Muscle of arm (tissue), 12 donors: ENCODE results near the gene TREML4. TPM values are rescaled to one million over a fixed set of nuclear protein-coding genes. Genes with fewer than 3 reads are reported as not detected.

Experiments used
- DNase-seq: peaks from one replicate; pipeline ENCODE4 v3.0.0-alpha.2; 2013
- polyA plus RNA-seq, 12 donors: library from polyadenylated mRNA; unstranded; fragments of 120-200 nt; gene quantifications; one replicate each; pipeline ENCODE4 v1.2.1, GENCODE V29; 2013; ENCODE audit not compliant: insufficient read length in 12 of 12

TREML4 gene
- polyA plus RNA-seq, 12 donors: not detected

DNA sequence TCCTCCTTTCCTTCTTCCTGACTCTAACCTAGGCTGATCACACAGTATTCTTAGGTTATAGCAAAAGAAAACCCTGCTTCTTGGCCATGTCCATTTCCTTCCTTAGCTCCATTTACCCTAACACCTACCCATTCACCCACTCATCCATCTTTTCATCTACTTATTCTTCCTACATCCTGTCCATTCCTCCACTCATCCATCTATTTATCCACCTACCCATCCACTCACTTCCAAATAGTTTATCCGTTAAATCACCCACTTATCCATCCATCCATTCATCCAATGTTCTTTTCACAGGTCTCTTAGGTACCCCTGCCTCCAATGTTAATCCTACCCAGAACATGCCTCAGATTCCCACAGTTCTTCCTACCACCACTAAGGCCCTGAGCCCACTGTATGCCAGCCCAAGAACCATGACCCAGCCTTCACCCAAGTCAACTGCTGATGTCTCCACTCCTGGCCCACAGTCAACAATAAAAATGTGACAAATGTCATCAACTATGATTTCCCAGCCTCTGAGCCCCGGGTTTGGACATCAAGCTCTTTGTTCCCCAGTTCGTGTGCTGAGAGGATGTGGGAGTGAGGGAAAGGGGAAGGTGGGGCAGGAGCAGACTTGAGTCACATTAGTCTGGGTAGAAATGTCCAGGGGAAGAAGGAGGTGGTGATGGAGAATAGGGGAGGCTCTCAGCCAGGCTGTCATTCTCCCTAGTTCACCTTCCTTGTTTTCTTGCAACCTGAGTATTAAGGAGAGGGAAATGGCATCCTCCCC is 24.4 kb downstream of the TREML4 start:
- no peak for DNase-seq

DNA sequence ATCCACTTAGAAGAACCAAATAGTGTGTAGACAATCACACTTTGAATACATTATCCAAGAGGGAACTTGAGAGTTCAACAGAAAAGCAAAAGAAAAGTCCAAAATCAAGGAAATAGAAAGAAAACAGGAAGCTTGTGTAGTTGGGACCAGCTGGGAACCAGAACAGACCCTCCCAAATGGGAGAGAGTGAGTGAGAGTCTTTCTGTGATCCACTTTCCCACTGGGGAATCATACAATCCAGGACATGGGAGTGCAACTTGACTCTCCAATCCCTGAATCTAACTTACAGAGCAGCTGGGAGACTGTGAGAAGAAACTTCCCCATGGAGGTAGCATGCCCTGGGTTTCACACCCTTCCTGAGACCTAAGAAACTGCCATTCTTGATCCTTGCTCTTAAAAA is 27.0 kb downstream of the TREML4 start:
- DNase-seq: no peak

- DNase-seq: no peak
These were observed 27.6 kb downstream of the TREML4 start for GRCh38 chr6:41255638-41256246.

- DNase-seq: no peak
These were observed 28.2 kb downstream of the TREML4 start for GRCh38 chr6:41256383-41256782.

DNA sequence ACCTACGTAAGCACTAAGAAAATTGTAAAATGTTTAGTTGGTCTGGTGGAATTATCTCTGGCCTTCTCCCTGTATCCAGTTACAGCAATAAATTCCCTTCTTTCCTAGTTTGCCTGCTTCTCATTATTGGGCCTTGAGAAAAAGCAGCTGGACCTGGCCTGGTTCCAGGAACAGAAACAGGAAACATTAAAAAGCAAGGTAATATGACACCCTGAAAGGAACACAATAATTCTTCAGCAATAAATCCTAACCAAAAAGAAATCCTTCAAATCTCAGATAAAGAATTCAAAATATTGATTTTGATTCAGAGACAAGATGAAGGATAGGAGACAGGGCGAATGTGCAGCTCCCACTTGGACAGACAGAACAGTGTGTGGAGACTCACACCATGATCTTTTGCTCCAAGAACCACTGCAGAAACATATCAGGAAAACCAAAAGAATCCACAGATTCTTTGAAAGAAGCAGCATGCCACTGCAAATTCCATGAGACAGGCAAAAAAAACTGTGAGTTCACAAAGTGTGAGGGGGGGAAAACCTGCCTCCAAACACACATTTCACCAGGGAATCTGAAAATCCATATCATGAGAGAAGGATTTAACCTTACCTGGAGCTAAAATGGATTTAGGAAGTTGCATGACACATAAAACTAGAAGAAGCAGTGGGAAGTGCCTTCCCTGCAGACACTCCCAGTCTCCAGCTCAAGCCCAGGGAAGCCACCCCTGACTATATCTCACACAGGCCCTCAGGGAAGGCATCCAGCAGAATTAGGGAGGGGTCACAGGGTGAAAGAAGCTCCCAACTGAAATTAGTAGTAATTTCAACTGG is 29.4 kb downstream of the TREML4 start:
- DNase-seq: peak; percentile 57

- DNase-seq: no peak
These were observed 30.0 kb downstream of the TREML4 start for GRCh38 chr6:41258196-41258493.

GRCh38 chr6:41262401-41262800 is 34.3 kb downstream of the TREML4 start:
- no peak for DNase-seq

- no peak for DNase-seq
These were observed 35.1 kb downstream of the TREML4 start for GRCh38 chr6:41263267-41263666.

DNA sequence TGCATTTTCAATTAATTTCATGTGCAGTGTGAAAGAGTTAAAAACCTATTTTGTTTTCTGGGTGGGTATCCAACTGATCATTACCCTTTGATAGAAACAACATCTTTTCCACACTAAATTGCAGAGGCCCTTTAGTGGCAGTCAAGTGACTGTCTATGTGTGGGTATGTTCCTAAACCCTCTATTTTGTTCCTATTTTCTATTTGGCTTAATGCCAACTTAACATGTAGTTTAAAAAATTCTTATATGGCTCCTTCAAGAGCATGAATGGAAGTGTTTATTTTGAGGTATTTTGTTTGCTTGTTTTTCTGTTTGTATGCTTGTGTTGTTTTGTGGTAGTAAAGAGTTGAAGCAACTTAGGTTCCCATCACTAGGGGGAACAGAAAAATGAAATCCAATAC is 38.4 kb downstream of the TREML4 start:
- DNase-seq: no peak

- DNase-seq: no peak
These were observed 40.3 kb downstream of the TREML4 start for GRCh38 chr6:41268478-41268877.

- DNase-seq: no peak
These were observed 41.0 kb downstream of the TREML4 start for GRCh38 chr6:41269166-41269565.

DNA sequence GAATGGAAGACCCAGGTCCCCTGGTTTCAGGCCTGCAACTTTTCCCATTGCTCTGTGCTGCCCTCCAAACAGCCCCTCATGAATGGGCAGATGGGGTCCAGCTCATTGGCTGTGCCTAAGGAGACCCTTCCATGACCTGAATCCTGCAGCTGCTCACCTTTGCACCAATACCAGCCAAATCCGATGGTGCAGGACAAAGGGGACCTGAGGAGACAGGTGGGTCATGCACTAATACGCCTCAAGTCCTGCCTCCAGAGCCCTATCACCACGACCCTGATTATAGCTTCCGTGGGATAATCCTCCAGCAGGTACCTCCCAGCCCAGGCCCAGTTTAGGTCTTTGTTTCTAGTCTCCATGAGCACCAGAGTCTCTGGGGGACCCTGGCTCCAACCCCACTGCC is 41.6 kb downstream of the TREML4 start:
- DNase-seq: no peak

GRCh38 chr6:41271901-41272395 is 43.8 kb downstream of the TREML4 start:
- DNase-seq: peak; percentile 7

DNA sequence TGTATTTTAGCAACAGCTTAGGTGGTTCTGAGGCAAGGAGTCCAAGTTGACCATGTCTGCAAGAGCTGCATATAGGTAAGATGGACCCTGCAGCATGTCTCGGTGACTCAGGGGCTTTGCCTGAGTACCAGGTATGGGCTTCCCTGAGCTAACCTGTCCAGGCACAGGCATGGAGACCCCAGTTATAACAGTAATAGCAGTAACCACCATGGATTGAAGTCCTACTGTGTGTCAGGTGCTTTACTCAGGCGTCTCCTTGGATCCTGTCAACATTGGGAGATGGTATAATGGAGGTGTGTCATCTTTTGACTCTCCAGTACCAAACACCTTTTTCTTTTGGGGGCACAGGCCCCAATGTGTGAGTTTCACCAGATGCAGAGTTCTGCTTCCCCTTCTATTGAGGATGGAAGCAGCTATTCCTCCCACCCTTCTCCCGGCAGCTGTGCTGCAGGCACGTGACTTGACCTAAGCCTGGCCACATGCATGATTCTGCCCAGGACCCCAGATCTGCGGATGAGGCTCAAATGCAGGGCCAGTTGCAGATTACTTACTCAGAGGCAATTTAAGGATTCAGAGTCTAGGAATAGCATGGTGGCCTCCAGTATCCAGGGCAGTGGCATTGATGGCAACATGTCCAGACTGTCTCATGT is 44.6 kb downstream of the TREML4 start:
- no peak for DNase-seq

- DNase-seq: no peak
These were observed 45.6 kb downstream of the TREML4 start for GRCh38 chr6:41273714-41274113.

DNA sequence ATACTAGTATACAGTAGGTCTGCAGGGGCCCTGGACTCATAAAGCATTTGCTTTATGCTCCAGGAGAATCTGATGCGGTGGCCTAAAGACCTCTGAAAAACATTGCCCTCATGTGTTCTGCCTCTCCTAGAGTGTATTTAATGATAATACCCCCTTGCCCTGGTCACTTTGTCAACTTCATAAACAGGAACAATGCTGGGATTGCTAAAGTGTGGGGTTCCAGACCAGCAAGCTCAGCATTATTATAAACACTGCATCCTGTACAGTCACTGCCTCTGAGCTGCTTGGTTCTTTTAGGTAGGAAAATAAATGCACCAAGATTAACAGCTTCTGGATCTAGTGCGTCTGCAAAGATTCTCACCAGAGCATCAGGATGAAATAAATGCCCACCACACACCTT is 46.1 kb downstream of the TREML4 start:
- DNase-seq: no peak

GRCh38 chr6:41275489-41275888 is 47.3 kb downstream of the TREML4 start:
- no peak for DNase-seq

GRCh38 chr6:41277605-41278004 is 49.5 kb downstream of the TREML4 start:
- DNase-seq: no peak

GRCh38 chr6:41278699-41279405 is 50.7 kb downstream of the TREML4 start:
- DNase-seq: peak; percentile 59

GRCh38 chr6:41280381-41281057 is 52.4 kb downstream of the TREML4 start:
- DNase-seq: no peak

GRCh38 chr6:41283600-41283999 is 55.5 kb downstream of the TREML4 start:
- DNase-seq: no peak
